MCF 10A (cell line): ENCODE measurements around the gene ITGAV. TPM values are rescaled to one million over a fixed set of nuclear protein-coding genes. Genes with fewer than 3 reads are reported as not detected.
"Not testable (repeated sequence)": the region's sequence is repeated elsewhere in the genome, so short reads cannot be mapped to it uniquely, and the experiment has no call there.

Experiments used
- BruUV-seq: library from RNA; stranded (reverse); fragments of 400-500 nt; replicated peaks from 2 replicates; lab custom pipeline; 2021; lab: Mats Ljungman, UMichigan
- CTCF ChIA-PET: fragments of 300-600 bp; sonication (Branson Sonifier 250); formaldehyde crosslinking; extraction: SDS; loops from one replicate; lab custom pipeline; 2021; ENCODE audit warnings: antibody characterized with exemption, inconsistent platforms; lab: Yijun Ruan, JAX
- POLR2A ChIA-PET: fragments of 300-600, 350-650 bp; sonication (Branson Sonifier 250); formaldehyde crosslinking; extraction: SDS; loops from one replicate; lab custom pipeline; 2020; ENCODE audit warnings: antibody characterized with exemption, inconsistent platforms; lab: Yijun Ruan, JAX
- DNase-seq: peaks from one replicate; pipeline ENCODE4 v3.0.0-alpha.2; 2018; ENCODE audit not compliant: unreplicated experiment
- H3K27ac Mint-ChIP-seq: one replicate; pipeline ENCODE4 v1.8.0; 2022; ENCODE audit warnings: mild to moderate bottlenecking, low read depth, mixed read lengths; ENCODE audit not compliant: unreplicated experiment
- H3K27me3 Mint-ChIP-seq: one replicate; pipeline ENCODE4 v1.8.0; 2022; ENCODE audit warnings: mixed read lengths; ENCODE audit not compliant: insufficient read depth, unreplicated experiment
- H3K36me3 Mint-ChIP-seq: one replicate; pipeline ENCODE4 v1.8.0; 2022; ENCODE audit warnings: mild to moderate bottlenecking, moderate library complexity, mixed read lengths; ENCODE audit not compliant: insufficient read depth, unreplicated experiment
- H3K4me1 Mint-ChIP-seq: one replicate; pipeline ENCODE4 v1.8.0; 2022; ENCODE audit warnings: mixed read lengths; ENCODE audit not compliant: insufficient read depth, unreplicated experiment
- H3K4me3 Mint-ChIP-seq: one replicate; pipeline ENCODE4 v1.8.0; 2022; ENCODE audit warnings: mild to moderate bottlenecking, moderate library complexity, mixed read lengths; ENCODE audit not compliant: unreplicated experiment
- H3K9me3 Mint-ChIP-seq: one replicate; pipeline ENCODE4 v1.8.0; 2022; ENCODE audit warnings: mixed read lengths; ENCODE audit not compliant: unreplicated experiment
- intact Hi-C: fragments of 100-400 bp; cut with micrococcal nuclease; formaldehyde crosslinking; loops from 2 replicates; pipeline ENCODE4 v1.14.1; 2022
- total RNA-seq: library from RNA; stranded (reverse); gene quantifications from 2 replicates; pipeline ENCODE4 v1.2.3, GENCODE V29; 2022
- TF ChIP-seq, protein P1 (sequence below): fragments of 200-600 bp; IDR thresholded peaks from one replicate; pipeline ENCODE4 v1.8.0; 2022; ENCODE audit warnings: antibody characterized with exemption, mild to moderate bottlenecking; ENCODE audit not compliant: unreplicated experiment

Gene ITGAV
- total RNA-seq, 1 experiment from 2014 or later = 56.1 TPM

DNA sequence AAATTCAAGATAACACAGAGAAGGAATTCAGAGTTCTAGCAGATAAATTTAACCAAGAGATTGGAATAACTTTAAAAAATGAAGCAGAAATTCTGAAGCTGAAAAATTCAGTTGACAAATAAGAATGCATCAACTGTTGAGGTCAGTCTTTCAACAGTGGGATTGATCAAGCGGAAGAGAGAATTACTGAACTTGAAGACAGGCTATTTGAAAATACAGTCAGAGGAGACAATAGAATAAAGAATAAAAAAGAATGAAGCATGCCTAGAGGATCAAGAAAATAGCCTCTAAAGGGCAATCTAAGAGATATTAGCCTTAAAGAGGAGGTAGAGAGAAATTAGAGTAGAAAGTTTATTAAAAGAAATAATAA is 27.7 kb upstream of the ITGAV start:
- TF ChIP-seq, protein P1, sequence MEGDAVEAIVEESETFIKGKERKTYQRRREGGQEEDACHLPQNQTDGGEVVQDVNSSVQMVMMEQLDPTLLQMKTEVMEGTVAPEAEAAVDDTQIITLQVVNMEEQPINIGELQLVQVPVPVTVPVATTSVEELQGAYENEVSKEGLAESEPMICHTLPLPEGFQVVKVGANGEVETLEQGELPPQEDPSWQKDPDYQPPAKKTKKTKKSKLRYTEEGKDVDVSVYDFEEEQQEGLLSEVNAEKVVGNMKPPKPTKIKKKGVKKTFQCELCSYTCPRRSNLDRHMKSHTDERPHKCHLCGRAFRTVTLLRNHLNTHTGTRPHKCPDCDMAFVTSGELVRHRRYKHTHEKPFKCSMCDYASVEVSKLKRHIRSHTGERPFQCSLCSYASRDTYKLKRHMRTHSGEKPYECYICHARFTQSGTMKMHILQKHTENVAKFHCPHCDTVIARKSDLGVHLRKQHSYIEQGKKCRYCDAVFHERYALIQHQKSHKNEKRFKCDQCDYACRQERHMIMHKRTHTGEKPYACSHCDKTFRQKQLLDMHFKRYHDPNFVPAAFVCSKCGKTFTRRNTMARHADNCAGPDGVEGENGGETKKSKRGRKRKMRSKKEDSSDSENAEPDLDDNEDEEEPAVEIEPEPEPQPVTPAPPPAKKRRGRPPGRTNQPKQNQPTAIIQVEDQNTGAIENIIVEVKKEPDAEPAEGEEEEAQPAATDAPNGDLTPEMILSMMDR = no peak
- peaks cover 4% of the 10 kb centered on the region for H3K36me3 Mint-ChIP-seq
- peaks cover 10% of the 10 kb centered on the region for H3K9me3 Mint-ChIP-seq
- H3K27ac Mint-ChIP-seq = no peak overlapping the region
- BruUV-seq = no TSS peak
- H3K4me1 Mint-ChIP-seq = peaks cover 6% of the 10 kb centered on the region
- no peak overlapping the region for H3K4me3 Mint-ChIP-seq
- no peaks in the 10 kb centered on the region for H3K27me3 Mint-ChIP-seq
- DNase-seq = no peak
- intact Hi-C loops = no loop called here
- POLR2A ChIA-PET = no interaction called here
- CTCF ChIA-PET = no interaction called here

DNA sequence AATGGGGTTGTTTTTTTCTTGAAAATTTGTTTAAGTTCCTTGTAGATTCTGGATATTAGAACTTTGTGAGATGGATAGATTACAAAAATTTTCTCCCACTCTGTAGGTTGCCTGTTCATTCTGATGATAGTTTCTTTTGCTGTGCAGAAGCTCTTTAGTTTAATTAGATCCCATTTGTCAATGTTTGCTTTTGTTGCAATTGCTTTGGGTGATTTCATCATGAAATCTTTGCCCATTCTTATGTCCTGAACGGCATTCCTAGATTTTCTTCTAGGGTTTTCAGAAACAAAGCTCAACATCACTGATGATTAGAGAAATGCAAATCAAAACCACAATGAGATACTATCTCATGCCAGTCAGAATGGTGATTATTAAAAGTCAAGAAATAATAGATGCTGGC is 21.3 kb upstream of the ITGAV start:
- H3K4me1 Mint-ChIP-seq = peaks cover 13% of the 10 kb centered on the region
- DNase-seq, CTCF ChIA-PET, H3K36me3 Mint-ChIP-seq, H3K27ac Mint-ChIP-seq, H3K27me3 Mint-ChIP-seq, H3K4me3 Mint-ChIP-seq, intact Hi-C loops, H3K9me3 Mint-ChIP-seq, BruUV-seq: not testable (repeated sequence)
- POLR2A ChIA-PET = interaction anchor here (0.6 to 1.8 kb wide), 2 partner anchors 22 to 1289 kb away, joined by 3 to 6 read pairs; partner anchors contain the start of gene ITGAV

DNA sequence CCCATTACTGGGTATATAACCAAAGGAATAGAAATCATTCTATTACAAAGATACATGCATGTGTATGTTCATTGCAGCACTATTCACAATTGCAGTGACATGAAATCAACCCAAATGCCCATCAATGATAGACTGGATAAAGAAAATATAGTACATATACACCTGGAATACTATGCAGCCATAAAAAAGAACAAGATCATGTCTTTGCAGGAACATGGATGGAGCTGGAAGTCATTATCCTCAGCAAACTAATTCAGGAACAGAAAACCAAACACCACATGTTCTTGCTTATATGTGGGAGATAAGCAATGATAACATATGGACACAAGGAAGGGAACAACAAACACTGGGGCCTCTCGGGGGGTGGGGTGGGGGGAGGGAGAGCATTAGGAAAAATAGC is 20.7 kb upstream of the ITGAV start:
- BruUV-seq, H3K27me3 Mint-ChIP-seq, H3K4me3 Mint-ChIP-seq, DNase-seq, H3K9me3 Mint-ChIP-seq, H3K36me3 Mint-ChIP-seq, H3K27ac Mint-ChIP-seq, intact Hi-C loops: not testable (repeated sequence)
- POLR2A ChIA-PET = interaction anchor here (1.8 kb wide), 1 partner anchor 21 kb away, joined by 6 read pairs; the partner anchor contains the start of gene ITGAV
- CTCF ChIA-PET = interaction anchor here (1.1 to 2.5 kb wide), 3 partner anchors 14 to 73 kb away, joined by 3 to 10 read pairs (median 4); no protein-coding TSS in a partner anchor
- peaks cover 13% of the 10 kb centered on the region for H3K4me1 Mint-ChIP-seq

GRCh38 chr2:186569897-186570296 is 20.0 kb upstream of the ITGAV start:
- no TSS peak for BruUV-seq
- Mint-ChIP-seq H3K27ac (no peak overlapping the region), H3K36me3 (no peaks in the 10 kb centered on the region), H3K4me1 (peaks cover 13% of the 10 kb centered on the region), H3K4me3 (no peak overlapping the region), H3K27me3 (no peaks in the 10 kb centered on the region), H3K9me3 (no peaks in the 10 kb centered on the region)
- intact Hi-C loops = no loop called here
- ChIA-PET CTCF (interaction anchor here (0.6 to 2.5 kb wide), 7 partner anchors 13 to 1770 kb away, joined by 3 to 10 read pairs (median 5); no protein-coding TSS in a partner anchor), POLR2A (interaction anchor here (0.6 to 2.2 kb wide), 9 partner anchors 9 to 53 kb away, joined by 3 to 10 read pairs (median 5); partner anchors contain the start of gene ITGAV)
- DNase-seq = no peak
- TF ChIP-seq, protein P1 = no peak

GRCh38 chr2:186570604-186571003 is 19.3 kb upstream of the ITGAV start:
- CTCF ChIA-PET = interaction anchor here (0.6 to 2.5 kb wide), 7 partner anchors 12 to 1771 kb away, joined by 3 to 10 read pairs (median 5); no protein-coding TSS in a partner anchor
- no peak overlapping the region for H3K4me3 Mint-ChIP-seq
- POLR2A ChIA-PET = interaction anchor here (0.6 to 2.2 kb wide), 11 partner anchors 9 to 54 kb away, joined by 3 to 10 read pairs (median 5); partner anchors contain the start of gene ITGAV
- peak; percentile 92 for DNase-seq
- peak overlapping the region; percentile 24 for H3K27ac Mint-ChIP-seq
- H3K36me3 Mint-ChIP-seq = no peaks in the 10 kb centered on the region
- TF ChIP-seq, protein P1 = no peak
- intact Hi-C loops = no loop called here
- H3K4me1 Mint-ChIP-seq = peaks cover 13% of the 10 kb centered on the region
- no peaks in the 10 kb centered on the region for H3K9me3 Mint-ChIP-seq
- BruUV-seq = no TSS peak
- no peaks in the 10 kb centered on the region for H3K27me3 Mint-ChIP-seq
